ENCODE results near the gene MED16. TPM values are rescaled to one million over a fixed set of nuclear protein-coding genes. Genes with fewer than 3 reads are reported as not detected.
"Not testable (repeated sequence)": the region's sequence is repeated elsewhere in the genome, so short reads cannot be mapped to it uniquely, and the experiment has no call there.

Gene MED16
- total RNA-seq, 1 donor from 2014 or later, result 18.3 TPM

GRCh38 chr19:899336-900042 lies 6.5 kb upstream of the MED16 start:
- Histone ChIP-seq H3K9ac (ENCODE audit: low read depth in 1 of 3, low read length in 3 of 3) (no peak overlapping the region), H3K27ac (ENCODE audit: low read depth, low read length) (no peak overlapping the region), H3K27me3 (ENCODE audit: control insufficient read depth in 3 of 3, insufficient read depth in 3 of 3, low read length in 3 of 3) (no peaks in the 10 kb centered on the region), H3K4me3 (ENCODE audit: low read length in 3 of 3) (no peak overlapping the region), H3K9me3 (ENCODE audit: control insufficient read depth in 3 of 3, low read length in 3 of 3) (no peaks in the 10 kb centered on the region), H3K4me1 (ENCODE audit: control insufficient read depth in 3 of 3, insufficient read depth in 3 of 3, low read length in 3 of 3) (no peaks in the 10 kb centered on the region), H3K36me3 (ENCODE audit: control insufficient read depth in 3 of 3, insufficient read depth in 3 of 3, low read length in 3 of 3) (peaks cover 0 to 9% (median 4%) of the 10 kb centered on the region in 3 donors)

- peaks cover 0 to 9% (median 4%) of the 10 kb centered on the region in 3 donors for H3K36me3 ChIP-seq (ENCODE audit: control insufficient read depth in 3 of 3, insufficient read depth in 3 of 3, low read length in 3 of 3)
- H3K4me1 ChIP-seq (ENCODE audit: control insufficient read depth in 3 of 3, insufficient read depth in 3 of 3, low read length in 3 of 3), result no peaks in the 10 kb centered on the region
- H3K9me3 ChIP-seq (ENCODE audit: control insufficient read depth in 3 of 3, low read length in 3 of 3), result no peaks in the 10 kb centered on the region
Observed at GRCh38 chr19:898663-899062, 5.7 kb upstream of the MED16 start.

GRCh38 chr19:897442-898039 lies 4.6 kb upstream of the MED16 start:
- Histone ChIP-seq H3K9me3 (ENCODE audit: control insufficient read depth in 3 of 3, low read length in 3 of 3) (no peaks in the 10 kb centered on the region), H3K36me3 (ENCODE audit: control insufficient read depth in 3 of 3, insufficient read depth in 3 of 3, low read length in 3 of 3) (peaks cover 0 to 9% (median 4%) of the 10 kb centered on the region in 3 donors)

More at GRCh38 chr19:898663-899062, 5.7 kb upstream of the MED16 start:
- Histone ChIP-seq H3K4me3 (ENCODE audit: low read length in 3 of 3) (no peak overlapping the region), H3K9ac (ENCODE audit: low read depth in 1 of 3, low read length in 3 of 3) (no peak overlapping the region), H3K27me3 (ENCODE audit: control insufficient read depth in 3 of 3, insufficient read depth in 3 of 3, low read length in 3 of 3) (no peaks in the 10 kb centered on the region), H3K27ac (ENCODE audit: low read depth, low read length) (no peak overlapping the region)

GRCh38 chr19:896999-897398 lies 4.0 kb upstream of the MED16 start:
- Histone ChIP-seq H3K36me3 (ENCODE audit: control insufficient read depth in 3 of 3, insufficient read depth in 3 of 3, low read length in 3 of 3) (peaks cover 0 to 9% (median 4%) of the 10 kb centered on the region in 3 donors), H3K9me3 (ENCODE audit: control insufficient read depth in 3 of 3, low read length in 3 of 3) (no peaks in the 10 kb centered on the region), H3K27ac (ENCODE audit: low read depth, low read length) (no peak overlapping the region), H3K4me1 (ENCODE audit: control insufficient read depth in 3 of 3, insufficient read depth in 3 of 3, low read length in 3 of 3) (peaks cover 2 to 3% (median 2%) of the 10 kb centered on the region in 3 donors), H3K4me3 (ENCODE audit: low read length in 3 of 3) (no peak overlapping the region), H3K9ac (ENCODE audit: low read depth in 1 of 3, low read length in 3 of 3) (no peak overlapping the region), H3K27me3 (ENCODE audit: control insufficient read depth in 3 of 3, insufficient read depth in 3 of 3, low read length in 3 of 3) (no peaks in the 10 kb centered on the region)

More at GRCh38 chr19:897442-898039, 4.6 kb upstream of the MED16 start:
- Histone ChIP-seq H3K27me3 (ENCODE audit: control insufficient read depth in 3 of 3, insufficient read depth in 3 of 3, low read length in 3 of 3) (no peaks in the 10 kb centered on the region), H3K9ac (ENCODE audit: low read depth in 1 of 3, low read length in 3 of 3) (no peak overlapping the region), H3K27ac (ENCODE audit: low read depth, low read length) (no peak overlapping the region), H3K4me3 (ENCODE audit: low read length in 3 of 3) (no peak overlapping the region), H3K4me1 (ENCODE audit: control insufficient read depth in 3 of 3, insufficient read depth in 3 of 3, low read length in 3 of 3) (no peaks in the 10 kb centered on the region)

- no peak overlapping the region for H3K27ac ChIP-seq (ENCODE audit: low read depth, low read length)
- H3K4me3 ChIP-seq (ENCODE audit: low read length in 3 of 3), result no peak overlapping the region
- H3K9ac ChIP-seq (ENCODE audit: low read depth in 1 of 3, low read length in 3 of 3), result no peak overlapping the region
- peaks cover 0 to 8% (median 4%) of the 10 kb centered on the region in 3 donors for H3K36me3 ChIP-seq (ENCODE audit: control insufficient read depth in 3 of 3, insufficient read depth in 3 of 3, low read length in 3 of 3)
- H3K27me3 ChIP-seq (ENCODE audit: control insufficient read depth in 3 of 3, insufficient read depth in 3 of 3, low read length in 3 of 3), result no peaks in the 10 kb centered on the region
- H3K4me1 ChIP-seq (ENCODE audit: control insufficient read depth in 3 of 3, insufficient read depth in 3 of 3, low read length in 3 of 3), result peaks cover 5 to 7% (median 6%) of the 10 kb centered on the region in 3 donors
- no peaks in the 10 kb centered on the region for H3K9me3 ChIP-seq (ENCODE audit: control insufficient read depth in 3 of 3, low read length in 3 of 3)
Observed at GRCh38 chr19:896434-896833, 3.4 kb upstream of the MED16 start.

- H3K4me3 ChIP-seq (ENCODE audit: low read length in 3 of 3), result peak overlapping the region; percentile 76 to 90 (median 89)
- H3K9me3 ChIP-seq (ENCODE audit: control insufficient read depth in 3 of 3, low read length in 3 of 3), result no peaks in the 10 kb centered on the region
- peak overlapping the region; percentile 93 for H3K27ac ChIP-seq (ENCODE audit: low read depth, low read length)
- peaks cover 19 to 26% (median 21%) of the 10 kb centered on the region in 3 donors for H3K36me3 ChIP-seq (ENCODE audit: control insufficient read depth in 3 of 3, insufficient read depth in 3 of 3, low read length in 3 of 3)
- peak overlapping the region; percentile 80 to 82 (median 80) for H3K9ac ChIP-seq (ENCODE audit: low read depth in 1 of 3, low read length in 3 of 3)
- no peaks in the 10 kb centered on the region for H3K27me3 ChIP-seq (ENCODE audit: control insufficient read depth in 3 of 3, insufficient read depth in 3 of 3, low read length in 3 of 3)
- peaks cover 5 to 16% (median 6%) of the 10 kb centered on the region in 3 donors for H3K4me1 ChIP-seq (ENCODE audit: control insufficient read depth in 3 of 3, insufficient read depth in 3 of 3, low read length in 3 of 3)
Observed at GRCh38 chr19:892243-892893, 619 bp downstream of the MED16 start.

GRCh38 chr19:891421-892200 lies 1.4 kb downstream of the MED16 start:
- not testable (repeated sequence) for H3K9me3 ChIP-seq (ENCODE audit: control insufficient read depth in 3 of 3, low read length in 3 of 3); H3K27me3 ChIP-seq (ENCODE audit: control insufficient read depth in 3 of 3, insufficient read depth in 3 of 3, low read length in 3 of 3)
- peaks cover 5 to 16% (median 6%) of the 10 kb centered on the region in 3 donors for H3K4me1 ChIP-seq (ENCODE audit: control insufficient read depth in 3 of 3, insufficient read depth in 3 of 3, low read length in 3 of 3)
- H3K4me3 ChIP-seq (ENCODE audit: low read length in 3 of 3), result peak overlapping the region; percentile 76 to 90 (median 89)
- peak overlapping the region; percentile 80 to 82 (median 80) for H3K9ac ChIP-seq (ENCODE audit: low read depth in 1 of 3, low read length in 3 of 3)
- H3K27ac ChIP-seq (ENCODE audit: low read depth, low read length), result peak overlapping the region; percentile 93
- peaks cover 20 to 28% (median 24%) of the 10 kb centered on the region in 3 donors for H3K36me3 ChIP-seq (ENCODE audit: control insufficient read depth in 3 of 3, insufficient read depth in 3 of 3, low read length in 3 of 3)

- Histone ChIP-seq H3K27me3 (ENCODE audit: control insufficient read depth in 3 of 3, insufficient read depth in 3 of 3, low read length in 3 of 3) (no peaks in the 10 kb centered on the region), H3K9ac (ENCODE audit: low read depth in 1 of 3, low read length in 3 of 3) (peak overlapping the region in 1 of 3 donors; percentile 14), H3K9me3 (ENCODE audit: control insufficient read depth in 3 of 3, low read length in 3 of 3) (no peaks in the 10 kb centered on the region), H3K4me1 (ENCODE audit: control insufficient read depth in 3 of 3, insufficient read depth in 3 of 3, low read length in 3 of 3) (peaks cover 5 to 16% (median 6%) of the 10 kb centered on the region in 3 donors), H3K27ac (ENCODE audit: low read depth, low read length) (no peak overlapping the region), H3K36me3 (ENCODE audit: control insufficient read depth in 3 of 3, insufficient read depth in 3 of 3, low read length in 3 of 3) (peaks cover 28 to 35% (median 31%) of the 10 kb centered on the region in 3 donors), H3K4me3 (ENCODE audit: low read length in 3 of 3) (no peak overlapping the region)
Observed at GRCh38 chr19:890831-891230, 2.2 kb downstream of the MED16 start.

GRCh38 chr19:889662-890295 lies 3.2 kb downstream of the MED16 start:
- no peaks in the 10 kb centered on the region for H3K9me3 ChIP-seq (ENCODE audit: control insufficient read depth in 3 of 3, low read length in 3 of 3)
- no peaks in the 10 kb centered on the region for H3K27me3 ChIP-seq (ENCODE audit: control insufficient read depth in 3 of 3, insufficient read depth in 3 of 3, low read length in 3 of 3)
- no peak overlapping the region for H3K9ac ChIP-seq (ENCODE audit: low read depth in 1 of 3, low read length in 3 of 3)
- no peak overlapping the region for H3K4me3 ChIP-seq (ENCODE audit: low read length in 3 of 3)
- H3K27ac ChIP-seq (ENCODE audit: low read depth, low read length), result no peak overlapping the region
- peaks cover 38 to 42% (median 40%) of the 10 kb centered on the region in 3 donors for H3K36me3 ChIP-seq (ENCODE audit: control insufficient read depth in 3 of 3, insufficient read depth in 3 of 3, low read length in 3 of 3)
- peaks cover 5 to 16% (median 6%) of the 10 kb centered on the region in 3 donors for H3K4me1 ChIP-seq (ENCODE audit: control insufficient read depth in 3 of 3, insufficient read depth in 3 of 3, low read length in 3 of 3)

Measured in skeletal muscle tissue (tissue), 4 donors.